ENCODE measurements around the gene ERCC1.
A peak's percentile ranks its signal among the peaks of the same experiment; 100 is the strongest.

- TF ChIP-seq CTCF (conservative IDR thresholded peaks at IDR 0.05; ENCODE audit: low read depth, low read length) (peak; percentile 54), EZH2 (IDR thresholded peaks at IDR 0.05; ENCODE audit: borderline replicate concordance, low read depth, low read length, poor library complexity, severe bottlenecking) (no peak)
Observed at GRCh38 chr19:45402298-45403061, 21.2 kb downstream of the ERCC1 start.
